Breast epithelium (tissue), 4 donors: ENCODE measurements around the gene PHGDH. TPM values are rescaled to one million over a fixed set of nuclear protein-coding genes. Genes with fewer than 3 reads are reported as not detected.

ENCODE experiments used
- DNase-seq, 2 donors: peaks; one replicate each; pipeline ENCODE4 v3.0.0-alpha.2; 2019; ENCODE audit warnings: low spot score in 2 of 2
- H3K27ac ChIP-seq, 2 donors: fragments of 200-600 bp; sonication (generic) in 1 of 2; one replicate each; pipeline ENCODE4 v1.5.1; 2016 to 2019; ENCODE audit warnings: mild to moderate bottlenecking in 1 of 2
- H3K27me3 ChIP-seq, 2 donors: fragments of 200-600 bp; sonication (generic) in 1 of 2; one replicate each; pipeline versions ENCODE4 v1.5.1 to v1.6.0; 2017 to 2019; ENCODE audit warnings: control low read depth in 1 of 2, mild to moderate bottlenecking in 1 of 2
- H3K36me3 ChIP-seq: fragments of 200-600 bp; one replicate; pipeline ENCODE4 v1.5.1; 2019
- H3K4me1 ChIP-seq, 2 donors: fragments of 200-600 bp; sonication (generic); one replicate each; pipeline ENCODE4 v1.5.1; 2016 to 2019; ENCODE audit warnings: control low read depth in 1 of 2
- H3K4me3 ChIP-seq, 3 donors: fragments of 200-600 bp; sonication (generic); 1 replicate in 2 of 3; 2 replicates in 1 of 3; pipeline ENCODE4 v1.5.1; 2016 to 2019; ENCODE audit warnings: mild to moderate bottlenecking in 3 of 3, moderate library complexity in 2 of 3
- H3K9me3 ChIP-seq, 2 donors: fragments of 200-600 bp; sonication (generic) in 1 of 2; one replicate each; pipeline ENCODE4 v1.5.1; 2016 to 2019; ENCODE audit warnings: control low read depth in 1 of 2
- POLR2A ChIP-seq: fragments of 450-650 bp; IDR thresholded peaks from one replicate; pipeline ENCODE4 v1.6.1; 2016; ENCODE audit warnings: antibody characterized with exemption, mild to moderate bottlenecking, moderate library complexity
- POLR2AphosphoS5 ChIP-seq, 3 donors: sonication (generic); formaldehyde crosslinking; IDR thresholded peaks; one replicate each; pipeline ENCODE4 v1.6.1; 2017; ENCODE audit warnings: antibody characterized with exemption in 3 of 3
- intact Hi-C: fragments of 100-400 bp; cut with DNase I; formaldehyde crosslinking; loops from one replicate; pipeline ENCODE4 v1.15.1; 2023; ENCODE audit warnings: low total_unique reads
- total RNA-seq, 3 donors: library from RNA; depleted of rRNA; stranded (reverse); fragments of >200 nt; gene quantifications; one replicate each; pipeline ENCODE4 v1.1.0, GENCODE V29; 2016
- TF ChIP-seq, protein P1 (sequence below), 3 donors: fragments of 450-650 bp; IDR thresholded peaks; one replicate each; pipeline ENCODE4 v1.5.1; 2016 to 2017; ENCODE audit warnings: antibody characterized with exemption in 3 of 3, mild to moderate bottlenecking in 3 of 3, moderate library complexity in 3 of 3

Gene PHGDH
- total RNA-seq, 3 donors from 2014 or later: 6.1 to 54.7 (median 17.7) TPM

DNA sequence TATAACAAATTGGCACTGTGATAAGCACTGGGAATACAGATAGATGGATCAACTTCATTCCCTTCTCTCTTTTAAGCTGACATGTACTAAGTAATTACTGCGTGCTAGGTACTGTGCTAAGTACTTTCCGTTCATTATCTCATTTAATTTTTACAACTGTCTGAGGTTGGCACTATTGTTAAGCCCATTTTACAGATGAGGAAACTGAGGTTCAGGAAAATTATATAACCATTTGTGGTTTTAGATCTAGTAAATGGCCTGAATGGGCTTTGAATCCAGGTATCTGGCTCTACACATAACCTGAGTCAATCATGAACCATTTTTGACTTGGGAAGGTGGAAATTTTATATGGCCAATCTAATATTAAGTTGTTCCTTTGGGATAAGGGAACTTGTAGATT, 60.6 kb downstream of the PHGDH start:
- H3K27me3 ChIP-seq: no peaks in the 10 kb centered on the region
- intact Hi-C loops: no loop called here
- H3K9me3 ChIP-seq: no peaks in the 10 kb centered on the region
- H3K27ac ChIP-seq: no peak overlapping the region
- no peak overlapping the region for H3K4me3 ChIP-seq
- TF ChIP-seq, protein P1, sequence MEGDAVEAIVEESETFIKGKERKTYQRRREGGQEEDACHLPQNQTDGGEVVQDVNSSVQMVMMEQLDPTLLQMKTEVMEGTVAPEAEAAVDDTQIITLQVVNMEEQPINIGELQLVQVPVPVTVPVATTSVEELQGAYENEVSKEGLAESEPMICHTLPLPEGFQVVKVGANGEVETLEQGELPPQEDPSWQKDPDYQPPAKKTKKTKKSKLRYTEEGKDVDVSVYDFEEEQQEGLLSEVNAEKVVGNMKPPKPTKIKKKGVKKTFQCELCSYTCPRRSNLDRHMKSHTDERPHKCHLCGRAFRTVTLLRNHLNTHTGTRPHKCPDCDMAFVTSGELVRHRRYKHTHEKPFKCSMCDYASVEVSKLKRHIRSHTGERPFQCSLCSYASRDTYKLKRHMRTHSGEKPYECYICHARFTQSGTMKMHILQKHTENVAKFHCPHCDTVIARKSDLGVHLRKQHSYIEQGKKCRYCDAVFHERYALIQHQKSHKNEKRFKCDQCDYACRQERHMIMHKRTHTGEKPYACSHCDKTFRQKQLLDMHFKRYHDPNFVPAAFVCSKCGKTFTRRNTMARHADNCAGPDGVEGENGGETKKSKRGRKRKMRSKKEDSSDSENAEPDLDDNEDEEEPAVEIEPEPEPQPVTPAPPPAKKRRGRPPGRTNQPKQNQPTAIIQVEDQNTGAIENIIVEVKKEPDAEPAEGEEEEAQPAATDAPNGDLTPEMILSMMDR (IDR thresholded peaks at IDR 0.05): no peak
- TF ChIP-seq POLR2AphosphoS5 (IDR thresholded peaks at IDR 0.05) (no peak), POLR2A (no peak)
- no peak for DNase-seq
- no peaks in the 10 kb centered on the region for H3K36me3 ChIP-seq
- no peaks in the 10 kb centered on the region for H3K4me1 ChIP-seq

DNA sequence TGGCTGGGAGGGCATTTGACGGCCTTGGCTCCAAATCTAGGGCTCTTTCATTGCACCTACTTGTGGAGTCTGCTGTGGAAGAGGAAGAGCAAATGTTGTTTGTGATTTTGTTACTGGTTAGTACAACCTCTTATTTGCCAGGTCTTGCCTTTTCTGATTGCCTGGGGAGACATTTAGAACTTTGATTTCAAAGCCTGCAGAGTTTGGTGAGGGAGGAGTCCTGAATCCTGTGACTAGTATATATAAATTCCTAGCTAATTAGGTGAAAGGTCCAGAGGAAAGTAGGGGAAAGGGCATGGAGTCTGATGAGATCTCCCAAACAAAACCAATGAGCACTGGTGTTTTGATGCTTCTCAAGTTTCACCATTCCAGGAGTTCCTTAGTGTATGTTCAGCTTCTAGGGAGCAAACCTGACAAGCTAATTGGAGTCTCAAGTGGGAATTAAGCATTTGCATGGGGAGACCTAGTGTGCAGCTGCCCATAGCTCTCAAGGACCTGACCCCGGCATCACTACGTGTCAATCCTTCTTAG, 62.0 kb downstream of the PHGDH start:
- TF ChIP-seq, protein P1 (IDR thresholded peaks at IDR 0.05): no peak
- TF ChIP-seq POLR2A (no peak), POLR2AphosphoS5 (IDR thresholded peaks at IDR 0.05) (no peak)

DNA sequence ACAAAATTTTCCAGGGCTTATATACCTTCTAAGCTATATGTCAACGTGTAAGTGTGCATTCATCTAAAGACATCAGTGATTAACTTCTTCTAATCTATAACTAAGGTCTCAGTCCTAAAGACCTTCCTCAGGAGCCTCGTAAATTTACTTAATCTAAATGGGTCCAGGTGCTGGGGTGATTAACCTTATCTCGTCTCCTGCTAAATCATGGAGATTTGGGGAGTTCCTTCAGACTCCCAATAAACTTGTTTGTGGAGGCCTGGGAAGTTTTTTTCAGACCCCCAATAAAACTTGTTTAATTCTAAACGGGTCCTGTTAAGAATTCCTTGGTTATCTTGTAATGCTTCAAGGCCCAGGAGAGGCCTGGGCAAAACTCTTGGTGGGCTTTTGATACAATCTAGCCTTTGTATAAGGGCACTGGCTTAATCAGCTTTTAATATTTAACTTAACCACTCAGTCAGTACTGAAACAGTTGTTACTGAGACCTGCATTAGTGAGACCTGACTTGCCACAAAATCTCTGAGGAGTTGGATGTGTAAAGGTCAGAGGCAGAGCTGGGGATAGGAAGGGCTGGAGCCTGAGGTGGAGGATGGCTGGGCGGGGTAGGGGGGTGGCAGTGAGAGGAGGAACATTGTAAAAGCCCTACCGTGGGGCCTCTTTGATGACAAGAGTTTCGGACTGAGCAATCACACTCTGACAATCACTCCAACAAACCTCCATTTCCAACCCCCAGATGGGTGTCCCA, 63.2 kb downstream of the PHGDH start:
- no peak for TF ChIP-seq POLR2AphosphoS5 (IDR thresholded peaks at IDR 0.05)
- TF ChIP-seq, protein P1 (IDR thresholded peaks at IDR 0.05): no peak
- TF ChIP-seq POLR2A: no peak
- intact Hi-C loops: no loop called here
- no peaks in the 10 kb centered on the region for H3K27me3 ChIP-seq
- H3K27ac ChIP-seq: no peak overlapping the region
- no peak overlapping the region for H3K4me3 ChIP-seq
- DNase-seq: no peak
- no peaks in the 10 kb centered on the region for H3K4me1 ChIP-seq
- no peaks in the 10 kb centered on the region for H3K9me3 ChIP-seq
- H3K36me3 ChIP-seq: no peaks in the 10 kb centered on the region

More for the DNA sequence above, 62.0 kb downstream of the PHGDH start:
- intact Hi-C loops: no loop called here
- Histone ChIP-seq H3K36me3 (no peaks in the 10 kb centered on the region), H3K9me3 (no peaks in the 10 kb centered on the region), H3K4me3 (no peak overlapping the region), H3K27ac (no peak overlapping the region), H3K4me1 (no peaks in the 10 kb centered on the region), H3K27me3 (no peaks in the 10 kb centered on the region)
- no peak for DNase-seq

DNA sequence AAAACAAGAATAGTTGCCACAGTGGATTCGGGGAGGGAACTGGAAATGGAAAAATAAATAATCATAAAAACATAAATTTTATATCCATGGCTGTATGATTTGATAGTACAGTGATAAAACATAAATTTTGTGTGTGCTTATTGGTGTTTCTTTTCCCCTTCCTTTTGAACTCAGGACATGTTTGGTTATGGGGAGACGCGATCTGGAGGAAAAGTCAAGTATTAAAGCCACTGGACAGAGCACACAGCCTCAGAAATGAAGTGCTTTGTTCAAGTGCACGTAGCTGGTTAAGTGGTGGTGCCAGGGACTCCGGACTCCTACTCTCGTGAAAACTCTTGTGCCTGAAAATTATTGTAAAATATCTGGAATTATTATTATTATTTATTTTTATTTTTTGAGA, 66.6 kb downstream of the PHGDH start:
- Histone ChIP-seq H3K36me3 (no peaks in the 10 kb centered on the region), H3K9me3 (no peaks in the 10 kb centered on the region), H3K27ac (no peak overlapping the region), H3K27me3 (no peaks in the 10 kb centered on the region), H3K4me3 (no peak overlapping the region), H3K4me1 (no peaks in the 10 kb centered on the region)
- no peak for DNase-seq
- TF ChIP-seq POLR2A (no peak), POLR2AphosphoS5 (IDR thresholded peaks at IDR 0.05) (no peak)
- TF ChIP-seq, protein P1 (IDR thresholded peaks at IDR 0.05): no peak
- intact Hi-C loops: no loop called here

DNA sequence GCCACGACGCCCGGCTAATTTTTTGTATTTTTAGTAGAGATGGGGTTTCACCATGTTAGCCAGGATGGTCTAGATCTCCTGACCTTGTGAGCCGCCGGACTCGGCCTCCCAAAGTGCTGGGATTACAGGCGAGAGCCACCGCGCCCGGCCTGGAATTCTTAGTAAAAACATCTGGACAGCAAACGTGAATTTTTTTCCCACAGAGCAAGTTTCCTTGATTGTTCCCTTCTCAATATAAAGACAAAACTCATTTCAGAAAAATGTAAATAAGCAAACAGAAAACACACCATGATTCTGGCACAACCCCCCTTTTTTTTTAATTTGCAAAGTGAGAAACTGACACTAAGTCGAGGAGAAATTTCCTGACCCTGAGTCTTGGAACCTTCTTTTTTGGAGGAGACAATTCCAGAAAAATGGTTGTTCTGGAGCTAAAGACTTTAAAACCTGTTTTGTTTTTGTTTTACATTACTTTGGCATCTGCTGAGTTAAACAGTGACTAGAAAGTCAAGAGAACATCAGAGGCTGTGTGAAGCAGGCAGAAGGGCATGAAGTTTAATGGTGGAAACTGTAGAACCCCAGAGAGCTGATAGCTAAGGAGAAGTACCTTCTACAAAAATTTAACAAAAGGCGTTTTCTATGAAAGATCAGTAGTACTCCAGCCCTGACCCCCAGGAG, 67.3 kb downstream of the PHGDH start:
- intact Hi-C loops: no loop called here
- Histone ChIP-seq H3K4me1 (no peaks in the 10 kb centered on the region), H3K27ac (no peak overlapping the region), H3K27me3 (no peaks in the 10 kb centered on the region), H3K4me3 (no peak overlapping the region), H3K36me3 (no peaks in the 10 kb centered on the region), H3K9me3 (no peaks in the 10 kb centered on the region)
- no peak for TF ChIP-seq POLR2A
- TF ChIP-seq, protein P1 (IDR thresholded peaks at IDR 0.05): no peak
- TF ChIP-seq POLR2AphosphoS5 (IDR thresholded peaks at IDR 0.05): no peak
- no peak for DNase-seq
